Thymus (tissue), 14 donors: Measurements from ENCODE around the gene GRPR. TPM values are rescaled to one million over a fixed set of nuclear protein-coding genes. Genes with fewer than 3 reads are reported as not detected.

Experiments used
- DNase-seq, 9 donors: peaks; one replicate each; pipeline ENCODE4 v3.0.0-alpha.2; 2013; ENCODE audit warnings: low spot score in 9 of 9, low read depth in 6 of 9, missing footprints in 1 of 9
- H3K27ac ChIP-seq, 2 donors: one replicate each; pipeline ENCODE4 v1.5.1; 2013; ENCODE audit warnings: control low read depth in 1 of 2, low read depth in 1 of 2, low read length in 1 of 2, mild to moderate bottlenecking in 1 of 2, moderate library complexity in 1 of 2
- H3K27me3 ChIP-seq, 2 donors: one replicate each; pipeline ENCODE4 v1.5.1; 2013; ENCODE audit warnings: low read length in 1 of 2; ENCODE audit not compliant: control insufficient read depth in 2 of 2, insufficient read depth in 1 of 2
- H3K36me3 ChIP-seq, 2 donors: one replicate each; pipeline ENCODE4 v1.5.1; 2013; ENCODE audit warnings: low read length in 1 of 2, mild to moderate bottlenecking in 1 of 2, moderate library complexity in 1 of 2; ENCODE audit not compliant: control insufficient read depth in 2 of 2, insufficient read depth in 2 of 2
- H3K4me1 ChIP-seq, 2 donors: one replicate each; pipeline ENCODE4 v1.5.1; 2013; ENCODE audit warnings: low read length in 2 of 2; ENCODE audit not compliant: control insufficient read depth in 2 of 2, insufficient read depth in 2 of 2
- H3K4me3 ChIP-seq, 2 donors: one replicate each; pipeline ENCODE4 v1.5.1; 2013; ENCODE audit warnings: low read length in 2 of 2, control low read depth in 1 of 2, mild to moderate bottlenecking in 1 of 2
- H3K9me3 ChIP-seq, 2 donors: one replicate each; pipeline ENCODE4 v1.5.1; 2013; ENCODE audit warnings: low read length in 1 of 2, mild to moderate bottlenecking in 1 of 2; ENCODE audit not compliant: control insufficient read depth in 2 of 2, insufficient read depth in 1 of 2
- WGBS: extraction: QIAGEN DNeasy Blood & Tissue Kit; methylation state at CpG from one replicate; pipeline ENCODE4 v1.1.7; 2013; 5-methylcytosine and 5-hydroxymethylcytosine counted together
- long read RNA-seq, 10 donors: transcript quantifications; one replicate each; lab custom pipeline, GENCODE V29; 2026
- polyA plus RNA-seq: library from polyadenylated mRNA; stranded (reverse); fragments of 200-250 nt; gene quantifications from one replicate; pipeline ENCODE4 v1.2.3, GENCODE V29; 2013
- total RNA-seq: library from RNA; stranded (reverse); fragments of 120-200 nt; gene quantifications from one replicate; pipeline ENCODE4 v1.2.4, GENCODE V29; 2013
- donor health status: healthy.

The GRPR gene
- total RNA-seq (0.05 TPM), polyA plus RNA-seq (0.02 TPM)
- long read RNA-seq, donor 1 = 0 reads
- long read RNA-seq, donor 2 = 0 reads
- long read RNA-seq, donor 3 = 0 reads
- long read RNA-seq, donor 4 = 0 reads
- long read RNA-seq, donor 5 = 0 reads
- long read RNA-seq, donor 6 = 0 reads
- long read RNA-seq, donor 7 = 0 reads
- long read RNA-seq, donor 8 = 0 reads
- long read RNA-seq, donor 9 = 0 reads
- long read RNA-seq, donor 10 = 0 reads

DNA sequence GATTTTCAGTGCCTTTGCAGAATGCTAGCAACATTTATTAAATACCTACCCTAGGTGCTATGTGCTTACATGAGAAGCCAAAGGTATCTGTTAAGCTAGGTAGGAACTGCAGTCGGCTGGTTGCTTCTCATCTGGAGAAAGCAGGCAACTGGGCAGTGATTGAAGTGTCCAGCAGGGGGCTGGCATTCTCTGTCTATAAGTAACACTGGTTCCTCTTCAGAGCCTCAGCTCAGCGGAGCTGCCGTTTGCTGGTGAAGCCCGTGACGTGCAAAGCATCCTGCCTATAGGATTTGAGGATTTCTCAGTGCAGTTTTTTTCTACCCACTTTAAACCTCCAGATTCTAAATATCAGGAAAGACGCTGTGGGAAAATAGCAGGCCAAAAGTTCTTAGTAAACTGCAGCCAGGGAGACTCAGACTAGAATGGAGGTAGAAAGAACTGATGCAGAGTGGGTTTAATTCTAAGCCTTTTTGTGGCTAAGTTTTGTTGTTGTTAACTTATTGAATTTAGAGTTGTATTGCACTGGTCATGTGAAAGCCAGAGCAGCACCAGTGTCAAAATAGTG lies at the start of gene GRPR:
Gene GRPR, plus strand, starts transcription at position 344 of the 565 bp plus-strand sequence. CDS start 389 bp downstream, outside the sequence.
- H3K4me3 ChIP-seq = no peak within 1 kb of the TSS

DNA sequence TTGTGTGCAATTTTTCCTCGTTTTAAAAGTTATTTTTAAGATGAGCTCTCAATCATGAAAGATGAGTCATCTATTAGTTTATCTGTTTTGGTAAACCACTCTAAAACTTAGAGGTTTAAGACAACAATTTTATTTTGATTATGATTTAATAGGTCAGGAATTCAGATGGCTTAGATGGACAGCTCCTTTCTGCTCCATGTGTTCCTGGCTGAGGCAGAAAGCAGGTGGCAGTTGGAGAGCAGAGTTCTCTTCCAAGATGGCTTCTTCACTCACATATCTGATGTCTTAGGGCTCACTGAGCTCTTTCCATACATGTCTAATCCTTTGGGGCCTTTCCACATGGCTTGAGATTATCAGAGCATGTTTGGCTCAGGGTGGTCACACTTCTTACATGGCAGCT lies 48.3 kb upstream of the GRPR start:
- H3K4me1 ChIP-seq = no peaks in the 10 kb centered on the region
- H3K27me3 ChIP-seq = no peaks in the 10 kb centered on the region
- H3K36me3 ChIP-seq = no peaks in the 10 kb centered on the region
- H3K27ac ChIP-seq = no peak overlapping the region
- H3K9me3 ChIP-seq = no peaks in the 10 kb centered on the region
- DNase-seq = no peak
- WGBS = 80% methylated on average over 1 of the region's 1 CpG
- H3K4me3 ChIP-seq = no peak overlapping the region

More for the DNA sequence above, at the start of gene GRPR:
- Histone ChIP-seq H3K27ac (no peak within 1 kb of the TSS), H3K27me3 (peaks cover 0 to 3% of the 10 kb centered on the region in 2 donors), H3K9me3 (no peaks in the 10 kb centered on the region), H3K36me3 (no peaks in the 10 kb centered on the region), H3K4me1 (no peaks in the 10 kb centered on the region)
- DNase-seq = peak in 7 of 9 donors; percentile 2 to 57 (median 13)
- WGBS = 3% methylated on average over 6 of the region's 6 CpGs

DNA sequence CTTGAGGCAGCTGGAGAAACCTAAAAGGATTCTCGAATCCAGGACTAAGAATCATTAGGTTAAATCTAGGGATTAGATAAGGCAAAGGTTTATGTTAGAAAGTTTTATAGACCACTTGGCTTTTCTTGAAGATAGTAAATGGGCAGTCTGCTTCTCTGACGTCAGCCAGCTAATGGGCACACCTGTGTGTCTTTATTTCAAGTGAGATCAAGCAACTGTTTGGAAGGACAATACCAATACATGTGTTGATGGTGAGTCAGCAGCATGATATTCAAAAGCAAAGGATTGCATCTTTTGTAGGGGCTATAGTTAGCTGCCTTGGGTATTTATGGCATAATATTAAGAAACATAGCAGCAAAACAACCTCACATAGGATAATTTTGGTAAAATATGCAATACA lies 46.5 kb upstream of the GRPR start:
- H3K9me3 ChIP-seq = no peaks in the 10 kb centered on the region
- WGBS = 96% methylated on average over 2 of the region's 2 CpGs
- no peaks in the 10 kb centered on the region for H3K36me3 ChIP-seq
- H3K27me3 ChIP-seq = no peaks in the 10 kb centered on the region
- H3K4me3 ChIP-seq = no peak overlapping the region
- no peaks in the 10 kb centered on the region for H3K4me1 ChIP-seq
- no peak overlapping the region for H3K27ac ChIP-seq
- DNase-seq = no peak

DNA sequence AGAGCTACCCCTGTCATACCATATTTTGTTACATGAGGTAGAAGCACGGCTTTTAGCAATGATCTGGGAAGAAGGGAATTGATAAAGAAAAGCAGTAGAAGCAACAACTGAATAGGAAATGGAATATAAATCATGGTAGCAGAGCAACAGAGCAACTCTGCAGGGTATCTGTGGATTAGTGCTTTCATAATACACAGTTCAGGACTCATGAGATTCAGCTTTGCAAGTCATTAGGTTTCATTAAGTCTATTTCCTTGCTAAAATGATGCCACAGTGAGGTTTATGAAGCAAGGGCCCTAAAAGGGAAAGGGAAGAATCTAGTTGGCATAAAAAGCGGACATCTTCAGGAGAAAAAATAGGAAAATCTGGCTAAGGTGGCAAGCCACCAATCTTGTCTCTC lies 45.6 kb upstream of the GRPR start:
- Histone ChIP-seq H3K36me3 (no peaks in the 10 kb centered on the region), H3K9me3 (no peaks in the 10 kb centered on the region), H3K27ac (no peak overlapping the region), H3K27me3 (no peaks in the 10 kb centered on the region), H3K4me1 (no peaks in the 10 kb centered on the region), H3K4me3 (no peak overlapping the region)
- 94% methylated on average over 2 of the region's 2 CpGs for WGBS
- no peak for DNase-seq

DNA sequence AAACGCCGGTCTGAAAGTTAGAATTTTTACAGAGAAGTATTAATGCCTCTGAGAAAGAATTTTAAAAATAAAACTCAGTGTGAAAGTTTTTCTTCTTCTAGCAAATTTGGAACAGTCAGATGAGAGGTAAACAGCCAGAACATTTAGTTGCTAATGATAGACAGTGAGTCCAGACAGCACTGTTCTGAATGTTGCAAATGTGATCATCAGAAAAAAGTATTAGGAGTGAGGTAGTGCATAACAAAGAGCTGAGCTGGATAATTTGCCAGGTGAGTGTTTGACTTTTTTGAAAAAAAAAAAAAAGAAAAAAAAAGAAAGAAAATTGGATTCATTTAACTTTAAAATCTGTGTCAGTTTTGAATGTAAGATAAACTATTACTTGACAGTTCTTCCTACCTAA lies 42.0 kb upstream of the GRPR start:
- H3K27ac ChIP-seq = no peak overlapping the region
- H3K4me3 ChIP-seq = no peak overlapping the region
- DNase-seq = no peak
- H3K4me1 ChIP-seq = no peaks in the 10 kb centered on the region
- H3K27me3 ChIP-seq = no peaks in the 10 kb centered on the region
- H3K36me3 ChIP-seq = no peaks in the 10 kb centered on the region
- H3K9me3 ChIP-seq = no peaks in the 10 kb centered on the region
- 98% methylated on average over 2 of the region's 2 CpGs for WGBS

DNA sequence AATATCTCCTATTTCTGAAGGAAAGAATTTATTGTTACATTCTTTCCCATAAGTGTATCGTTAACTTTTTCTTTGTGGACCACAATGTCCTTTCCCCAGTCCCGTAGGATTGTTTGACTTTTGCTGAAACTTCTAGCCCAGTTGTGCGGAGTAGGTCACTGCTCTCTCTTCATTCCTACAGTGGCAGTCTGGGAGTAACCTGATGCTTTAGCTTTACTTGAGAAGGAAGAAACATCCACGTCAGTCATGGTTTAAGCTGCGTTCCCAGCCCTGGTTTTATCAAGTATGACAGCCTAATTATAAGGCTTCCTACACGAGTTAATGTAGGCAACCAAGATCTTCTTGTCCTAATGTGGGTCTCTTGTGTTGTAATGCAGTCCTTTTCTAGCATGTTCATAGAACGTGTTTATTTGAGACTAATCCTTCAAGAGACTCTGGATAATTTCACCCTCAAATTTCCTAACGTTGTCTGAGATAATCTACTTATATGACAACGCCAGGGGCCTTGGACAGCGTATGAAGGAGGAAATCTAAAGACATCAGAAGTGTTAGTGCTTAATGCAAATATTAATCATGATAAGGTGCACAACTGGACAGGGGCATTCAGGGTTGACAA lies 40.8 kb upstream of the GRPR start:
- WGBS = 94% methylated on average over 10 of the region's 10 CpGs
- DNase-seq = no peak
- H3K27ac ChIP-seq = no peak overlapping the region
- H3K4me1 ChIP-seq = no peaks in the 10 kb centered on the region
- no peaks in the 10 kb centered on the region for H3K36me3 ChIP-seq
- no peaks in the 10 kb centered on the region for H3K9me3 ChIP-seq
- H3K4me3 ChIP-seq = no peak overlapping the region
- no peaks in the 10 kb centered on the region for H3K27me3 ChIP-seq

DNA sequence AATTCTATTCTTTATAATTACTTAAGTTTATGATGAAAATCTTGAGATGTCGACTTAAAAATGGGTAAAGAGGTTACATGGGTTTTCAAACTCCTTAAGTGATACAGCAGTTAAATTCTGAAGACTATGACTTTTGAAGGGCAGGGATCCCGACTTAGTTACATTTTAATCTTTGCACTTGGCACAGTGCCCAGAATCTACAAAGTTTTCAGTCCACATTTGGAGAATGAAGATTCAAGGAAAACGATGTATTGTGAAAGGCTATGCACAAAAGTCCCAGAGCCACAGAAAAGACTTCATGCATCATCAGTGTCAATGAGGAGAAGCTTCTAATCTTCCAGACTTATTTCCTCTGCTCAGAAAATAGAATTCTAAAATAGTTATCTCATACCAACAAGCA lies 36.3 kb upstream of the GRPR start:
- H3K27ac ChIP-seq = no peak overlapping the region
- H3K4me1 ChIP-seq = no peaks in the 10 kb centered on the region
- no peak for DNase-seq
- 81% methylated on average over 3 of the region's 3 CpGs for WGBS
- H3K36me3 ChIP-seq = no peaks in the 10 kb centered on the region
- no peak overlapping the region for H3K4me3 ChIP-seq
- no peaks in the 10 kb centered on the region for H3K9me3 ChIP-seq
- no peaks in the 10 kb centered on the region for H3K27me3 ChIP-seq

DNA sequence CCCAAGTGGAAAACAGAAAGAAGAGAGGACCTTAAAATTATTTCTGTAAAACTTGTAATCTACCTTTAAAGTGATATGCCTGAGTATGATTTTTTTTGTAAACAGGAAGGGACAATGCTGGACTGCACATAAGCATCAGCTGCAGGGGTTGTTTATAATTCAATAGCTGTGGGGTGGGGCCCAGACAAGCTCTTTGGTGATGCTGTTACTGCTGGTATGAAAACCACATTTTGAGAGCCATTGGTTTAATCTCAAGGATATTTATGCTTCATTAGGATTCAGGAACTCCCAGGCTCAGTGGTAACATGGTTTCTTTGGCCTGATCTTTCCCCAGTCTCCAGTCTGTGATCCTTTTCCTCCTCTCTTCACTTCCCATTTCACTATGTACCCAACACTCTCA lies 34.3 kb upstream of the GRPR start:
- H3K36me3 ChIP-seq = no peaks in the 10 kb centered on the region
- no peaks in the 10 kb centered on the region for H3K4me1 ChIP-seq
- H3K27me3 ChIP-seq = no peaks in the 10 kb centered on the region
- no peaks in the 10 kb centered on the region for H3K9me3 ChIP-seq
- no peak overlapping the region for H3K4me3 ChIP-seq
- DNase-seq = no peak
- no peak overlapping the region for H3K27ac ChIP-seq

DNA sequence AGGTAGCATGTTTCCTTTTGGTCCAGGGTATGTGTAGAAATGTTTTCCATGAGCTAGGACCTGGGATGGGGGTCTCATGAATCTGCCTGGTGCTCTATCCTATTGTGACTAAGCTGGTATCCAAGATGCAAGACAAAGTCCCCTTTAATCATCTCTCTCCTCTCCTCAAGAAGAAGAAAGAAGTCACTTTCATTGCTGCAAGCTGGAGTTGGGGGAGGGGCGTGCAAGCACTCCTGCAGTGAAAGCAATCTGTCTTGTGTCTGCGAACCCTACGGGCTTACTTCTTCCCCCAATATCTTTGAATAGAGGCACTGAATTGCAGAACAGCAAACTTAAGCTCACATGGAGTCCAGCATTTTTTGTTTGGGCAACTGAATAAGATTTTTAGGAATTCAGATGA lies 27.2 kb upstream of the GRPR start:
- no peaks in the 10 kb centered on the region for H3K4me1 ChIP-seq
- H3K27me3 ChIP-seq = no peaks in the 10 kb centered on the region
- WGBS = 97% methylated on average over 3 of the region's 3 CpGs
- no peak for DNase-seq
- no peaks in the 10 kb centered on the region for H3K9me3 ChIP-seq
- H3K4me3 ChIP-seq = no peak overlapping the region
- H3K27ac ChIP-seq = no peak overlapping the region
- no peaks in the 10 kb centered on the region for H3K36me3 ChIP-seq
